GM18498 (cell line): ENCODE results near the gene SLC17A4.
"Not testable (repeated sequence)": the region's sequence is repeated elsewhere in the genome, so short reads cannot be mapped to it uniquely, and the experiment has no call there.

ENCODE experiments used
- ATAC-seq: cut with Tn5 transposase; IDR thresholded peaks from one replicate; pipeline ENCODE4 v1.9.1; 2021; ENCODE audit warnings: mild to moderate bottlenecking, moderate library complexity; ENCODE audit not compliant: unreplicated experiment

Gene SLC17A4

GRCh38 chr6:25754535-25754934 lies at the start of gene SLC17A4:
Gene SLC17A4, plus strand, starts transcription at chr6:25754742. Its CDS starts 7,221 bp downstream, at chr6:25761963.
- ATAC-seq, result no peak

DNA sequence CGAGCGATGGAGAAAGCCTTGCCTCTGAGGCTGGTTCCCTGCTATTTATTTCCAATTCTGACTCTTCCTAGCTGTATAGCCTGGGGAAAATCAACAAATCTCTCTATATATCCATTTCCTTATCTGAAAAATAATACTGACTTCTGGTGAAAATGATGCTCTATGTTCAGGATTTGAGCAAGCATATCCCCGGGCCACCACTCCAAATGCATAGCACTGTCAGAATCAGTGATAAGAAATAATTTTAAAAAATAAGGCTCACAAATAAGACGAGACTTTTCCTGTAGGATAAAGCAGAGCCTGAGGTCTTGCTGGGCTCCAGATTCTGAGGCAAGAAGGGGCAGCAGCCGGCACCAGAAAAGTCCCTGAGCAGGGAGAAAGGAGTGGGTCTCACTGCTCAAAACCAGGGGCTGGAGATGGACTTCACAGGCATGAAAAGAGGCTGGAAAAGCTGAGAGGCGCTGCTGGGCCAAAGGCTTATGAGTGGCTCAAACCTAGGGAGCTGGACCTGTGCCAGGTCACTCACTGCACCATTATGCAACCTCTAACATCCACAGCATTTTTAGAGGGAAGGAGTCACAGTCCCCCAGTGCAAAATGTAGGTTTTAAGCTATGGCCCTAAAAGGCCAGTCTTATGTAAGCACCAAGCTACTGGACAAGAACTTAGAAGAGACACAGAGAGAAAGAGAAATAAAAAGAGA lies 48.1 kb upstream of the SLC17A4 start:
- ATAC-seq, result no peak

DNA sequence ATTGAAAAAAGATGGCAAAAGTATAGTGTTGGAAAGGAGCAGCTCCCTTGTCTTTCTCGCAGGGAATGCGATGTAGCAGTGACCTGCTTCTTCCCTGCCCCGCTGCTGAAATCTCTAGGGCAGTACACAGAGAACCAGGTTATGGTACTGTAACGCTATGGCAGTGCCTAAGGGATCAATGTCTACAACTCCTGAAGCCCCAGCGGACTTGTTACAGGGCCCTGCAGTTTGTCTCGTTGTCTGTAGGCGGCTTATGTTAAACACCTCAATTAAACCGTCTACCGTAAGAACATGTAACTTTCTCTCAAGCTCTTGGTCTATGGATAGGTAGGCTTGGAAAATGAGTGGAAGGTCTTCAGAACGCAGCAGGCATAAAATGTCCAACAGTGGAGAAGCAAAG lies 44.8 kb upstream of the SLC17A4 start:
- ATAC-seq, result no peak

DNA sequence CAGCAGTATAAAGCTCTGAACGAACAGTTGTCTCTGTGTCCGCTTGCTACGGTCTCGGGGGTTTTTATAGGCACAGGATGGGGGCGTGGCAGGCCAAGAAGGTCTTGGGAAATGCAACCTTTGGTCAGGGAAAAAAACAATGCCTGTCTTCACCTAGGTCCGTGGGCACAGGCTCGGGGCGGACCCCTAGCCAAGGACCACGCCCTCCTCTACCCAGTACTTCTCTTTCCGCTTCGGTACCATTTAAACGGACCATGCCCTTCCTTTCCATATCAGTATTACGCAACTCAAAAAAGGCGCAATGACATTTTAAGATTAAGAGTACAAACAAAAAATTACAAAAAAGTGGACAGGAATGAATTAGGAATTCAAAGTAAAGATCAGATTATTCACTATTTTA lies 44.3 kb upstream of the SLC17A4 start:
- no peak for ATAC-seq

GRCh38 chr6:25713824-25714223 lies 40.7 kb upstream of the SLC17A4 start:
- ATAC-seq, result no peak

DNA sequence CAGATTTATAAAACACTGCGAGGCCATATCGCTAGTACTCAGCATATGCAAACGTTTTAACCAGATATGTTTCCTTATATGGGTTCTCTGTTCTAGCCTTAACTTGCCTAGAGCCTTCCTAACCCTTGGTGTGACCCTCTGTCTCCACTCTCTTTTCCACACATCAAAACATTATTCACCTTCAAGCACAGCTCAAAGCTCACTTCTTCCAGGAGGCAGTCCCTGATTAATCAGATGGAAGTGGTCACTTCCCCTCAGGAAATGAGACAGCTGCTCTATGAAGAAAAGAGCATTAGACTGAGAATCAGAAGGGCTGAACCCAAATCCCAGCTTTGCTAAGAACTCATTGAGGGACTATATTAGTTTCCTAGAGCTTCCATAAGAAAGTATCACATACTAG lies 39.8 kb upstream of the SLC17A4 start:
- no peak for ATAC-seq

GRCh38 chr6:25715794-25716193 lies 38.7 kb upstream of the SLC17A4 start:
- ATAC-seq, result no peak

- no peak for ATAC-seq
These were observed 36.4 kb upstream of the SLC17A4 start for GRCh38 chr6:25717866-25718740.

DNA sequence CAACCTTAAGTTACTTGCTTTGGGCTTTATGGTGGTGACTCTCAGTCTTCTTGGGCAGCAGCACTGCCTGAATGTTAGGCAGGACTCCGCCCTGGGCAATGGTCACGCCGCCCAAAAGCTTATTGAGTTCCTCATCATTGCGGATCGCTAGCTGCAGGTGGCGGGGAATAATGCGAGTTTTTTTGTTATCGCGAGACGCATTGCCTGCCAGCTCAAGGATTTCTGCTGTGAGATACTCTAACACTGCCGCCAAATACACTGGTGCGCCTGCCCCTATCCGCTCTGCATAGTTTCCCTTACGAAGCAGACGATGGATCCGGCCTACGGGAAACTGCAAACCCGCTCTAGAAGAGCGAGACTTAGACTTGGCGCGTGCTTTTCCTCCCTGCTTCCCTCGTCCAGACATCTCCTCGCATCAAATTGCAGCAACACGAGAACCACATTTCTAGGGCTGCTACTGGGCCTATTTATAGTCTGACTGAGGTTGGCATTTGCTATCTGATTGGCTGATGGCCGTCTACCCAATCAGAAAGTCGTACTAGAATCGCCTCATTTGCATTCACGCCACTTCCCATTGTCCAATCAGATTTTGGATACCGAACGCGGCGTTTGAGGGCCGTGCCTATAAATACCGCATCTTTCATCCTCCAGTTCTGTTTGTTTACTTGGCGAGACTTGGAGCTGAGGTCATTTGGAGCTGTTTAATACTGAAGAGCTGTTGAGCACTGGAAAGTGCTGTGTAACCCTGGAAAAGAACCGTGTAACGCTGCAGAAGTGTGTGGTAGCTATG lies 28.2 kb upstream of the SLC17A4 start:
- no peak for ATAC-seq

- no peak for ATAC-seq
These were observed 27.5 kb upstream of the SLC17A4 start for GRCh38 chr6:25727028-25727427.

DNA sequence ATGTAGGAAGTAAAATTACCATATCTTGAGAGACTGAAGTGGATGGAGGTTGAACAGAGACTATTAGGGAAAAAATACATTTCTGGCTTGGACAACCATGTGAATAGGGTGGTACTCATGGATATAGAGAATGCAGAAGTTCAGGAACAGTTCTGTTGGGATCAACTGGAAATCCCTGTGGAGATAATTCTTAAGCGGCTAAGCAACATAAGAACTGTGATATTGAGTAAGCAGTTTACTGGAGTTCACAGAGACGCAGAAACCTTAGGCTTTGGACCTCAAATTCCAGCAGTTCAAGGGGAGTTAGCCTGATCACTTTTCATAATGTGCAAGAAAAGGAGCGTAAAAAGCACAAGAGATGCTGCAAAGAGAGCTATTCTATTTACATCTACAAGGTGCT lies 23.6 kb upstream of the SLC17A4 start:
- ATAC-seq, result no peak

GRCh38 chr6:25731721-25732120 lies 22.8 kb upstream of the SLC17A4 start:
- ATAC-seq, result no peak

DNA sequence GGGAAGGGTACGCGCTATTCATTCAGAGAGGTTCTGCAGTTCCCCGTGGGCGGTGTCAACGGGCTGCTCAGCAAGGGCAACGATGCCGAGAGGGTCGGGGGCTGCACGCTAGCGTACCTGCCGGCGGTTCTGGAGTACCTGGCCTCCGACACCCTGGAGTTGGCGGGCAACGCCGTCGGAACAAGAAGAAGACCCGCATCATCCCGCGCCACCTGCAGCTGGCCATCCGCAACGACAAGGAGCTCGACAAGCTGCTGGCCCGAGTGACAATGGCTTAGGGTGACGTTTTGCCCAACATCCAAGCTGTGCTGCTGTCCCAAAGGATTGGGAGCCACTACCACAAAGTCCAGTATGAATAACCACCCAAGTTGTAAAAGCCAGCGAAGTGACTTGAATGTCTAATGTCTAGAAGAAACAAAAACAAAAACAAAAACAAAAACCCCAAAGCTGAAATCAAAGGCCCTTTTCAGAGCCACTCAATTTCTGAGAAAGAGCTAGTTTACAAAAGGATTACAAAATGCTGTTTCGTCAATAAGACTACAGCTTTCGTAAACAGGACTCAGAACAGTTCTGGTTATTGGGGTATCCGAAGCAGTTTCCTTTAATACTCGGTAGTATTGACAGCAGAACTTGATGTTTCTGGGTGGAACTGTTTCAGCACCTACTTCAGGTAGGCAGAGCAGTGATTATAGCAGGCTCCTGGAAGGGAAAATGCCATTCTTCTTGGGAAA lies 21.9 kb upstream of the SLC17A4 start:
- ATAC-seq, result no peak

DNA sequence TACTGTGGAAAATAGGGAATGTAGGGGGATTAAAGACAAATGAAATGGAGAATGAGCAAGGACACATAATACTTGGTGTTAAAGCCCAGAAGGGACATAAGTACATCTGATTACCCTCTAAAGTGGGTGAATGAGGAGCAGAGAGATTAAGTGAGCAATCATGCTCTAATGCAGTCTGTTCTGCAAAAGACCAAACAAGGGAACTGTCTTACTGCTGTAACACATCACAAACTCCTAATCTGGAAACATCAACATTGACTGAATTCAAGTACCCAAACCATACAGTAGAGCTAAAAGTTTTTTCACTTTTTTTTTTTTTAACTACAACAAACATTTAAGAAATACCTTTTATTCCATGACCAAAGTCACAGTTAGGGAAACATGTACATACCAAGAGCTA lies 19.3 kb upstream of the SLC17A4 start:
- no peak for ATAC-seq

GRCh38 chr6:25743868-25744267 lies 10.7 kb upstream of the SLC17A4 start:
- no peak for ATAC-seq

DNA sequence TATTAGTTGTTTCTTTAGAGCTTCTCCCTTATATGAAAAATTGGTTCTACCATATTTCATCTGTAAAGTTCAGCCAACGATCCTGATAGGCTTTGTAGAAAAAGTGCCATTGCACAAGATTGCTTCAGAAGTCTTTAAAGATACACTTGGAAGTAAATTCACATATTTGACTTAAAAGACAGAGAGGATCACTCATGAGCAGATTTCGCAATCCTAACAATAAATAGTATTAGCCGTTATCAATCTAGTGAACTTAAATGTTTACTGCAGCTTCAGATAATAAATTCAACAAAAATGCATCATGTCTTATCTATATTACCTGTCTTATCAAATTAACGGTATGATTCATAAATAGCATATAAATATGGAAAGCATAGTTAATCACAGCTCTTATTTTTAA lies 8.7 kb upstream of the SLC17A4 start:
- no peak for ATAC-seq

GRCh38 chr6:25746968-25747367 lies 7.6 kb upstream of the SLC17A4 start:
- ATAC-seq, result no peak

DNA sequence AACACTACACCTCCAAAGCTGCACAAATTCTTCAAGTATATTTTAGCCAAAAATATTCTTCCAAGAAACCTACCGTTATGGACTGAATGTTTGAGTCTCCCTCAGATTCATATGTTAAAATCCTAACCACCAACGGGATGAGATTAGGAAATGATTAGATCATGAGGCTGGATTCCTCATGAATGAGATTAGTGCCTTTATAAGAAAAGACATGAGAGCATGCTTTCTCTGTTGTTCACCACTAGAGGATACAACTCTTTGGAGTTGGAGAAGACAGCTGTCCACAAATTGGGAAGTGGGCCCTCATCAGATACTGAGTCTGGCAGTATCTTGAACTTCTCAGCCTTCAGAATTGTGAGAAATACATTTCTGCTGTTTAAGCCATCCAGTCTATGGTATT lies 7.1 kb upstream of the SLC17A4 start:
- ATAC-seq, result no peak

DNA sequence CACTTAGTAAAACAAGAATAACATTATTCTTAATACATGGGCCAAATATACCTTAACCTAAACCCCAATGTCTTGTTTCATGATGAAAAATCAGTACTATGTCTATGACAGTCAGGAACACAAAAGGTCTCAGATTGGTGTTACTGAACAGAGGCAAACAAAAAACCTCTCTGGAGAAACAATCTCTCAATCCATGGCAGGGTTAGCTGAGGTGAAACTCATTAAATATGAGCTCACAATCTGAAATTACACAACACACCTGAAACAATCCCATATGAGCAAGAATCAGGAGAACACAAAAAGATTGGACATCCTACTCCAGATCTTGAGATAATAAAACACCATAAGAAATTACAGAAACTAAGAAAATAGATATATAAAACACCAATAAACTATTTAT lies 6.5 kb upstream of the SLC17A4 start:
- ATAC-seq, result no peak

DNA sequence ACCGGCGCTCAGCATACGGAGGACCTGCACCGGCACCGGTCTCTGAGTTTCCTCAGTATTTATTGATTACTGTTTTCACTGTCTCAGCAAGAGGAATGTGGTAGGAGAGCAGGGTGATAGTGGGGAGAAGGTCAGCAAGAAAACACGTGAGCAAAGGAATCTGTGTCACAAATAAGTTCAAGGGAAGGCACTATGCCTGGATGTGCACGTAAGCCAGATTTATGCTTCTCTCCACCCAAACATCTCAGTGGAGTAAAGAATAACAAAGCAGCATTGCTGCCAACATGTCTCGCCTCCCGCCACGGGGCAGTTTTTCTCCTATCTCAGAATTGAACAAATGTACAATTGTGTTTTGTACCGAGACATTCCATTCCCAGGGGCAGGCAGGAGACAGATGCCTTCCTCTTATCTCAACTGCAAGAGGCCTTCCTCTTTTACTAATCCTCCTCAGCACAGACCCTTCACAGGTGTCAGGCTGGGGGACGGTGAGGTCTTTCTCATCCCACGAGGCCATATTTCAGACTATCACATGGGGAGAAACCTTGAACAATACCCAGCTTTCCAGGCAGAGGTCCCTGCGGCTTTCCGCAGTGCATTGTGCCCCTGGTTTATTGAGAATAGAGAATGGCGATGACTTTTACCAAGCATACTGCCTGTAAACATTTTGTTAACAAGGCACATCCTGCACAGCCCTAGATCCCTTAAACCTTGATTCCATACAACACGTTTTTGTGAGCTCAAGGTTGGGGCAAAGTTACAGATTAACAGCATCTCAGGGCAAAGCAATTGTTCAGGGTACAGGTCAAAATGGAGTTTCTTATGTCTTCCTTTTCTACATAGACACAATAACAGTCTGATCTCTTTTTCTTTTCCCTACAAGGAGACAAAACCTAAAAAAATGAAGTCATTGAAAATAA lies 5.7 kb upstream of the SLC17A4 start:
- not testable (repeated sequence) for ATAC-seq
